HG03460 (cell line): Measurements from ENCODE around the gene PARD3B.

Experiments
- ATAC-seq: cut with Tn5 transposase; IDR thresholded peaks from one replicate; pipeline ENCODE4 v1.9.1; 2021; ENCODE audit not compliant: unreplicated experiment

The PARD3B gene

GRCh38 chr2:205582366-205582765 lies 1037.1 kb downstream of the PARD3B start:
- ATAC-seq = no peak

- no peak for ATAC-seq
These were observed 1040.4 kb downstream of the PARD3B start for GRCh38 chr2:205585449-205586383.

DNA sequence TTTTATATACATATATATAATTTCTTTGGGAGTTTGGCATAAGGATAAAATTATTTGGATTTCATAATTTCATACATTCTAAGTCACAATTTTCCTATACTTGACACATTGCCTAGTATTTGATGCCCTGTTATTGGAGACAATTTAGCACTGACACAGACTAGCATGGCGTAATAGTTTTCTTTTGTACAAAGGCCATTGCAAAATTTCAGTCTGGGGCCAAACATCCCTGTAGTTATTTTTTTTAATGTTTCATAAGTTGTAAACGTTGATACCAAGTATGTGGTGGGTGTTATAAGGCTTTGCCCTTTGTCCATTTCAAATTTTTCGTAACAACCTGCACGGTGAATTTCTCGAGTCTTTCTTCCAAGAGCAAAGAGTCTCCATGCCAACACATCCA lies 1041.4 kb downstream of the PARD3B start:
- no peak for ATAC-seq

DNA sequence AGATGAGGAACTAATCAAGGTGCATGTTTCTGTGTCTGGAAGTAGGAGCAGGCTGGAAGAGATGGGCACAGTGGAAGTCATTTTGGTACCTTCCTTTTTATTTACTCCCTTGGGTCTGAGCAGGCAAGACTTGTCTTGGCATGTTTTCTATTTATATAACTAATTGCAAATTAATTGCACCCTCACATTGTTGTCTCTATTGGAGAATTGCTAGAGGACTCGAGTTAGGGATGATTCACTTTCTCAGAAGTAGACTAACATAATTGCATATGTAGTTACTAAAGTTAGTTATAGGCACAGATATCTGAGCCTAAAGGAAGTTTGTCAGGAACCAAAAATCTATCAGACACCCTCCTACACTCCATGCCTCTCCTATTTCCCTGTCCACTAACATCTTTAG lies 1044.2 kb downstream of the PARD3B start:
- no peak for ATAC-seq

DNA sequence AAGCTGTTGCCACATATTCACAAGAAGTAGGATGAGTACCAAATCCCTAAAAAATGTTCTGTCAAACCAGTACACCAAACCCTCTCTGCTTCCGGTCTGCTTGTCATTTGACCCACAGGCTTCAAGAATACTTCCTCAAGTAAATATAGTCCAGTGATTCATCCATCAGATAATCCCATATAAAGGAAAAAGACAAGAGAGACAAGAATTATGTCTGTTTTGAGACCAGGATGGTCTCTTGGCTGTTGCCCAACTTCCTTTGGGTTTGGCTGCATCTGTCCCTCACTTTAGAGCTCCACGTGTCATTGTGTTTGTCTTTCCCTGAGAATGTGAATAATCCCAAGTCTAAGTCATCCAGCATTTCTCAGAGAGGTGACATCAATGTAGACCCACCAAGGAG lies 1045.5 kb downstream of the PARD3B start:
- no peak for ATAC-seq

DNA sequence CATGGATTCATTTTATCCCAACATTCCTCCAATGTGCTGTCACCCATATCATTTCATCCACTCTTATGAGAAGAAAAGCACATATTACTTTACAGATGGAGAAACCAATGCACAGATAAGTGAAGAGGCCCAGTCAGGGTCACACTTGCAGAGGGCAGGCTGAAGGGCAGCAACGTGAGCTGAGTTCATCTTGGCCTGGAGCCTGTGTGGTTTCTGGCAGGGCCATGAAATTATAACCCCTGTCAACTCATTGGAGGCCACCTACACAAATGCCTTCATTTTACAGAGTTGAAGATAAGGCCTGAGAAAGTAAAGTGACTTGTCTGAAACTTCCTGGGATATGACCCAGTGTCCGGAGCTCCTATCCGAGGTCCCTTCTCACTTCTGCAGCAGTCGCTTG lies 1048.6 kb downstream of the PARD3B start:
- no peak for ATAC-seq

DNA sequence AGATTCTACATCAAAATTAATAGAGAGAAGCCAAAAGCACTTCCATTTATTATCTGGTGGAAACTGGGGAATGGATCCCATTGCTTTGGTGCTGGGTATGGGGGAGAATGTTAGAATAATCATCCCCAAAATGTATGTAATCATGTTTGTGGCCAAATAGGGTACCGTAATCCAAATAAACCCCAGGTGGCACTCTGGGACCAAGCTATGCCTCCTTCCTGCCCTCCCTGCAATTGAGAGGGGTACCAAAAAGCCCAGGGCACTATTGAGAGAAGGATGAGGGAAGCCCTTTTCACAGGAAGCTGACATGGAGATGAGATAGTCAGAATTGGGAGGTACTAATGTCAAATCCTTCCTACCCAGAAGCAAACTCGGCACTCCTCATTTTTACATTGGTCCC lies 1051.3 kb downstream of the PARD3B start:
- no peak for ATAC-seq

DNA sequence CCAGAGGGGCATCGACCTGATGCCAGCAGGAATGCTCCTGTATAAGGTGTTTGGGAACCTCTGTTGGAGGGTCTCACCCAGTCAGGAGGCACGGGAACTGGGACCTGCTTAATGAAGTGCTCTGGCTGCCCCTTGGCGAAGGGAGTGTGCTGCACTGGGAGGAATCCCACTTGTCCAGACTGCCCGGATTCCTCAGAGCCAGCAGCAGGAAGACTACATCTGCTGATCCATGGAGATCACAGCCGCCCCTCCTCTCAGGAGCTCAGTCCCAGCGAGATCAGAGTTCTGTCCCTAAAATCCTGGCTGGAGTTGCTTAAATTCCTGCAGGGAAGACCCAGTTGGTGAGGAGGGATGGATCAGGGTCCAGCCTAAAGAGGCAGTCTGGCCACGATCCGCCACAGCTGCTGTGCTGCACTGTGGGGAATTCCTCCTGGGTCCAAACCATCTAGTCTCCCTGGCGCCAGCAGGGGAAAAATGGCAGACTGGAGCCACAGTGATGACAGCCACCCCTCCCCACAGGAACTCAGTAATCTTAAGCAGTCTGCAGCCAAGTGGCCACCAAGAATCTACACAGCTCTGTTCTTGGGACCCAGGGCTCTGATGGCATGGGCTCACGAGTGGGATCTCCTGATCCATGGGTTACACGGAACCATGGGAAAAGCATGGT lies 1060.5 kb downstream of the PARD3B start:
- ATAC-seq = no peak

DNA sequence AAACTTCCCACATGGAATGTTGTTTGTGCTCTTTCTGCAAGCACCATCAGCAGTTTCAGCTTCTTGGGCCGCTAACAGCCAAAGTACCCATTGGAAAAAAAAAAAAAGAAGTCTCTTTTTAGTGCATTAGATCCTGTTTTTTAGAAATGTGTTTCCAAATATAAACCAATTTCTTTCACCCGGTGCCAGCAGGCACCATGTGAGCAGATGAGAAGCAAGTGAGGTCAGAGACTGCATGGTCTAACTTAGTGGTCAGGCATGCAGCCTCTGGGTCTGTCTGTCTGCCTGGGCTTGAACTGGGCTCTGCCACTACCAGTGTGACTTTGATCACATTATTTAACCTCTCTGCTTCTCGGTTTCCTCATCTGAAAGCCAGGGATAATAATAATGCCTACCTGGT lies 1061.9 kb downstream of the PARD3B start:
- ATAC-seq = no peak

DNA sequence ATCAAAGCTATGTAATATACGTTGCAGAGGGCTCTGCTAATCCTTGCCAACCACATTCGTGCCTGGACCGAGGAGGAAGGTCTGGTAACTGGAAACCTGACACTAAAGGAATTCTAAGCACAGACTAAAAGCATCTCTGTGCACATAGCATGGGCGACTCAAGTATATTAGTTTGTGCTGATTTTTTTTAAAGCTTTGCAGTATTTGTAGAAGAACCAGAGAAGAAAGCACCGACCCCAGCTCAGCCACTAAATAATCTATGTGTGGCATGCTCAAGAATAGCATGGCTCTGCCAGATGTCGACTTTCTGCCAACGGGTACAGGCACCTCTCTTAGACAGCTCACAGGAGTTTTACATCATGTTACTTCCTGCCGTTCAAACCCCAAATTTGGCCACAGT lies 1063.8 kb downstream of the PARD3B start:
- ATAC-seq = no peak

GRCh38 chr2:205610437-205610836 lies 1065.2 kb downstream of the PARD3B start:
- ATAC-seq = no peak

DNA sequence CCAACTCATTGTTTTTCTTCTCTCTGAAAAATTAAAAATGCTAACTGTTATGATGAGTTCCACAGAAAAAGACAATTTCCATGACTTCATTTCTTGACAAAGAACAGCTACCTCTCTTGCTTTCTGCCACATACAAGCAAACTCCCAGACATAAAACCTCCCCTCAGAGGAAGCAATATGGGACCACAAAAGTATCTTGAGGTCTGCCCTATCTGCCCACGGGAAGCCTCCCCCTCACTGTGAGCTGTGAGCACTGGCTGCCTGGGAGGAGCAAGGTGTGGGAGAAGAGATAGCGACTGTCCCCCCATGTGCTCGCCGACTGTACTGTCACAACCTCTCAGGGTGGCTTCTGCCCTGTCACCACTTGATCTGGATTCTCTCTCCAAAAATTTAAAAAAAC lies 1067.4 kb downstream of the PARD3B start:
- no peak for ATAC-seq

- no peak for ATAC-seq
These were observed 1068.8 kb downstream of the PARD3B start for GRCh38 chr2:205613970-205614559.

- ATAC-seq = no peak
These were observed 1069.7 kb downstream of the PARD3B start for GRCh38 chr2:205614965-205615364.

- ATAC-seq = no peak
These were observed 1072.6 kb downstream of the PARD3B start for GRCh38 chr2:205617905-205618304.

DNA sequence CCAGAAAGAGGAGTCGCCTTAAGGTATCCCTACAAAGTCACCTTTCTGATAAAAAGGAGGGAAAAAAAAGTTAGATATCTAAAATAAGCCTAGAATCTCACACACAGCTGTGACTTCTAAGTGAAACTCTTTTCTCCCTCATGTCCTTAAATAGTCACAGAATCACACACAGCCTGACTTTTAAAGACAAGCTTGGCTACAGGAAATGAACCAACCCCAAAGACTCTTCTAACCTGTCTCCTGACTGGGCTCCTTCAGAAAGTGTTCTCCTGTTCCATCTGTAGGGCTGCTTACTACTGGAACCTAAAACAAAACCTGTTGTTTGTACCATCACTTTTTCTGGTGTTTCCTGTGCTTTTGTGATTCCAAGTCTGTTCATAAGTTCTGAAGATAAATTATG lies 1074.3 kb downstream of the PARD3B start:
- ATAC-seq = no peak

- ATAC-seq = no peak
These were observed 1081.8 kb downstream of the PARD3B start for GRCh38 chr2:205627085-205627484.

DNA sequence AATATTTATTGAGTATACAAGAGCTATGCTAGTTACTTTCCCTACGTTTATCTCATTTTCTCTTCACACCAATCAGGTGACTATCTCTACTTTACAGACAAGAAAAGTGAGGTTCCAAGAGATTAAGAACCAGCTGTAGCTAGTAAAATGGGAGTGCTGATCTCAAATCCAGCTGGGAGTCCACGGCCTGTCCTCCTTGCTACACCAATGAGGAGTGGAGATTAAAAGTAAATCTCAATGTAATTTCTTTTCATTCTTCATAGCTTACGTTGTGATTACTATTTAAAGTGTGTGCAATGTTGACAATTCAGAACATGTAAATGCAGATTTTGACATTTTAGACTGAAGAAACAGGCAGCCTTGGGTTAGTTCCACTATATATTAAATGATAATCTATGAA lies 1083.1 kb downstream of the PARD3B start:
- no peak for ATAC-seq

GRCh38 chr2:205629091-205629776 lies 1084.0 kb downstream of the PARD3B start:
- no peak for ATAC-seq

- ATAC-seq = no peak
These were observed 1088.7 kb downstream of the PARD3B start for GRCh38 chr2:205633994-205634393.

- ATAC-seq = no peak
These were observed 1091.5 kb downstream of the PARD3B start for GRCh38 chr2:205636549-205637319.
